Measurements from ENCODE around the gene FRMD4A.

The FRMD4A gene

GRCh38 chr10:13904064-13904463 is 426.7 kb downstream of the FRMD4A start:
- TF ChIP-seq EGR1 (IDR thresholded peaks at IDR 0.05) (no peak), REST (IDR thresholded peaks at IDR 0.05; ENCODE audit: low read depth) (no peak), RAD21 (IDR thresholded peaks at IDR 0.05; ENCODE audit: low read depth) (no peak), YY1 (IDR thresholded peaks at IDR 0.05; ENCODE audit: low read depth) (no peak)

- no peak for TF ChIP-seq FOXM1 (IDR thresholded peaks at IDR 0.05; ENCODE audit: borderline replicate concordance, low read depth)
- no peak for TF ChIP-seq CREB1 (IDR thresholded peaks at IDR 0.05; ENCODE audit: low read depth)
- no peak for TF ChIP-seq REST (IDR thresholded peaks at IDR 0.05; ENCODE audit: low read depth)
- TF ChIP-seq RAD21 (IDR thresholded peaks at IDR 0.05; ENCODE audit: low read depth): no peak
- no peak for TF ChIP-seq ZBTB7A (IDR thresholded peaks at IDR 0.05; ENCODE audit: low read depth)
- no peak for TF ChIP-seq TAF1 (IDR thresholded peaks at IDR 0.05; ENCODE audit: low read depth)
Observed at GRCh38 chr10:13902868-13903587, 427.7 kb downstream of the FRMD4A start.

GRCh38 chr10:13899941-13900340 is 430.8 kb downstream of the FRMD4A start:
- TF ChIP-seq NFIC (IDR thresholded peaks at IDR 0.05) (no peak), TEAD4 (IDR thresholded peaks at IDR 0.05) (no peak), CEBPB (IDR thresholded peaks at IDR 0.05) (no peak), CREB1 (IDR thresholded peaks at IDR 0.05; ENCODE audit: low read depth) (no peak), MAX (IDR thresholded peaks at IDR 0.05) (no peak)

GRCh38 chr10:13894412-13895093 is 436.2 kb downstream of the FRMD4A start:
- no peak for TF ChIP-seq REST (IDR thresholded peaks at IDR 0.05; ENCODE audit: low read depth)
- no peak for TF ChIP-seq CEBPB (IDR thresholded peaks at IDR 0.05)
- TF ChIP-seq EP300 (IDR thresholded peaks at IDR 0.05; ENCODE audit: borderline replicate concordance): no peak
- no peak for TF ChIP-seq YY1 (IDR thresholded peaks at IDR 0.05; ENCODE audit: low read depth)
- no peak for TF ChIP-seq CREB1 (IDR thresholded peaks at IDR 0.05; ENCODE audit: low read depth)
- TF ChIP-seq USF1 (IDR thresholded peaks at IDR 0.05): no peak
- no peak for TF ChIP-seq RAD21 (IDR thresholded peaks at IDR 0.05; ENCODE audit: low read depth)
- TF ChIP-seq EGR1 (IDR thresholded peaks at IDR 0.05): no peak
- no peak for TF ChIP-seq FOXM1 (IDR thresholded peaks at IDR 0.05; ENCODE audit: borderline replicate concordance, low read depth)

GRCh38 chr10:13893926-13894325 is 436.8 kb downstream of the FRMD4A start:
- TF ChIP-seq EP300 (IDR thresholded peaks at IDR 0.05; ENCODE audit: borderline replicate concordance) (no peak), TEAD4 (IDR thresholded peaks at IDR 0.05) (no peak), NFIC (IDR thresholded peaks at IDR 0.05) (no peak), RAD21 (IDR thresholded peaks at IDR 0.05; ENCODE audit: low read depth) (no peak), TAF1 (IDR thresholded peaks at IDR 0.05; ENCODE audit: low read depth) (no peak)

GRCh38 chr10:13892871-13893270 is 437.9 kb downstream of the FRMD4A start:
- TF ChIP-seq NFIC (IDR thresholded peaks at IDR 0.05): no peak

Data from Ishikawa (cell line).